Tibial nerve (tissue), 3 donors: ENCODE data around the gene GPRC5B.

ENCODE experiments used
- POLR2A ChIP-seq, 2 donors: fragments of 450-650 bp; IDR thresholded peaks; one replicate each; pipeline ENCODE4 v1.6.1; 2017; ENCODE audit warnings: antibody characterized with exemption in 2 of 2, mild to moderate bottlenecking in 2 of 2, moderate library complexity in 2 of 2
- TF ChIP-seq, protein P1 (sequence below), 5 experiments: fragments of 200-600 bp in 3 of 5; fragments of 450-650 bp in 2 of 5; sonication (generic) in 3 of 5; IDR thresholded peaks; one replicate each; pipeline ENCODE4 v1.5.1; 2016 to 2019; ENCODE audit warnings: antibody characterized with exemption in 5 of 5, mild to moderate bottlenecking in 3 of 5, moderate library complexity in 2 of 5

DNA sequence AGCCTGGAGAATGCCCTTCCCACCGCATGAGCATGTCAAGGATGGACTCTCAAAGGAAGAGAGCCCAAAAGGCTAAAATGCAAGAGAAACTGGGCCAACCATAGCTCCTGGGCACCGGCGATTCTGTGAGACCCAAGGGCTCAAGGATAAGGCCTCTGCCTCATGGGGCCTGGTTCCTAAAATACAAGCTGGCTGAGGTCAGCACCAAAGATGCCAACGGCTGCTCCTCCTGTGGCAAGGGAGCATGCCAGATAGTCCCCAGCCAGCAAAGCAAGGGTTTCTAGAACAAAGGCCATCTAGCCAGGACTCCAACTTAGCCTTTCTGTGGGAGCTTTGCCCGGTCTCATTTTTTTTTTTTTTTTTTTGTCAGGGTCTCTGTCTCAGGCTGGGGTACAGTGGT is 20.1 kb downstream of the GPRC5B start:
- TF ChIP-seq, protein P1, sequence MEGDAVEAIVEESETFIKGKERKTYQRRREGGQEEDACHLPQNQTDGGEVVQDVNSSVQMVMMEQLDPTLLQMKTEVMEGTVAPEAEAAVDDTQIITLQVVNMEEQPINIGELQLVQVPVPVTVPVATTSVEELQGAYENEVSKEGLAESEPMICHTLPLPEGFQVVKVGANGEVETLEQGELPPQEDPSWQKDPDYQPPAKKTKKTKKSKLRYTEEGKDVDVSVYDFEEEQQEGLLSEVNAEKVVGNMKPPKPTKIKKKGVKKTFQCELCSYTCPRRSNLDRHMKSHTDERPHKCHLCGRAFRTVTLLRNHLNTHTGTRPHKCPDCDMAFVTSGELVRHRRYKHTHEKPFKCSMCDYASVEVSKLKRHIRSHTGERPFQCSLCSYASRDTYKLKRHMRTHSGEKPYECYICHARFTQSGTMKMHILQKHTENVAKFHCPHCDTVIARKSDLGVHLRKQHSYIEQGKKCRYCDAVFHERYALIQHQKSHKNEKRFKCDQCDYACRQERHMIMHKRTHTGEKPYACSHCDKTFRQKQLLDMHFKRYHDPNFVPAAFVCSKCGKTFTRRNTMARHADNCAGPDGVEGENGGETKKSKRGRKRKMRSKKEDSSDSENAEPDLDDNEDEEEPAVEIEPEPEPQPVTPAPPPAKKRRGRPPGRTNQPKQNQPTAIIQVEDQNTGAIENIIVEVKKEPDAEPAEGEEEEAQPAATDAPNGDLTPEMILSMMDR (IDR thresholded peaks at IDR 0.05), result no peak
- no peak for TF ChIP-seq POLR2A (IDR thresholded peaks at IDR 0.05)
